ENCODE measurements around the gene BAAT.

Gene BAAT

GRCh38 chr9:101360647-101361046, 24.2 kb downstream of the BAAT start:
- no peak for DNase-seq (ENCODE audit: low read depth)

GRCh38 chr9:101359679-101360078, 25.1 kb downstream of the BAAT start:
- DNase-seq (ENCODE audit: low read depth), result no peak

- no peak for DNase-seq (ENCODE audit: low read depth)
These were observed 28.2 kb downstream of the BAAT start for GRCh38 chr9:101356619-101357018.

GRCh38 chr9:101354765-101355708, 29.8 kb downstream of the BAAT start:
- no peak for DNase-seq (ENCODE audit: low read depth)

GRCh38 chr9:101354143-101354764, 30.6 kb downstream of the BAAT start:
- DNase-seq (ENCODE audit: low read depth), result no peak

GRCh38 chr9:101353683-101354082, 31.1 kb downstream of the BAAT start:
- DNase-seq (ENCODE audit: low read depth), result no peak

GRCh38 chr9:101352892-101353463, 31.8 kb downstream of the BAAT start:
- no peak for DNase-seq (ENCODE audit: low read depth)

GRCh38 chr9:101350285-101350684, 34.5 kb downstream of the BAAT start:
- no peak for DNase-seq (ENCODE audit: low read depth)

GRCh38 chr9:101342595-101342994, 42.2 kb downstream of the BAAT start:
- no peak for DNase-seq (ENCODE audit: low read depth)

GRCh38 chr9:101341958-101342357, 42.8 kb downstream of the BAAT start:
- no peak for DNase-seq (ENCODE audit: low read depth)

- no peak for DNase-seq (ENCODE audit: low read depth)
These were observed 47.6 kb downstream of the BAAT start for GRCh38 chr9:101337237-101337636.

GRCh38 chr9:101336091-101336490, 48.7 kb downstream of the BAAT start:
- DNase-seq (ENCODE audit: low read depth), result no peak

- DNase-seq (ENCODE audit: low read depth), result no peak
These were observed 50.7 kb downstream of the BAAT start for GRCh38 chr9:101333926-101334702.

GRCh38 chr9:101333490-101333889, 51.3 kb downstream of the BAAT start:
- DNase-seq (ENCODE audit: low read depth), result no peak

GRCh38 chr9:101332362-101332761, 52.4 kb downstream of the BAAT start:
- DNase-seq (ENCODE audit: low read depth), result no peak

GRCh38 chr9:101327422-101327909, 57.3 kb downstream of the BAAT start:
- peak; percentile 22 for DNase-seq (ENCODE audit: low read depth)

- DNase-seq (ENCODE audit: low read depth), result no peak
These were observed 58.3 kb downstream of the BAAT start for GRCh38 chr9:101326501-101326900.

GRCh38 chr9:101326035-101326434, 58.8 kb downstream of the BAAT start:
- no peak for DNase-seq (ENCODE audit: low read depth)

GRCh38 chr9:101325053-101325452, 59.8 kb downstream of the BAAT start:
- no peak for DNase-seq (ENCODE audit: low read depth)

GRCh38 chr9:101324245-101324804, 60.5 kb downstream of the BAAT start:
- DNase-seq (ENCODE audit: low read depth), result no peak

GRCh38 chr9:101323129-101323528, 61.7 kb downstream of the BAAT start:
- DNase-seq (ENCODE audit: low read depth), result no peak

- DNase-seq (ENCODE audit: low read depth), result no peak
These were observed 67.1 kb downstream of the BAAT start for GRCh38 chr9:101317735-101318134.
